C4-2B (cell line): ENCODE data around the gene OR1L8.

Experiments
- ZFX ChIP-seq: fragments of 450-650 bp; IDR thresholded peaks from 2 replicates; pipeline ENCODE4 v1.6.1; 2017
- TF ChIP-seq, protein P1 (sequence below): fragments of 450-650 bp; conservative IDR thresholded peaks from 2 replicates; pipeline ENCODE4 v1.5.1; 2017; ENCODE audit warnings: mild to moderate bottlenecking

DNA sequence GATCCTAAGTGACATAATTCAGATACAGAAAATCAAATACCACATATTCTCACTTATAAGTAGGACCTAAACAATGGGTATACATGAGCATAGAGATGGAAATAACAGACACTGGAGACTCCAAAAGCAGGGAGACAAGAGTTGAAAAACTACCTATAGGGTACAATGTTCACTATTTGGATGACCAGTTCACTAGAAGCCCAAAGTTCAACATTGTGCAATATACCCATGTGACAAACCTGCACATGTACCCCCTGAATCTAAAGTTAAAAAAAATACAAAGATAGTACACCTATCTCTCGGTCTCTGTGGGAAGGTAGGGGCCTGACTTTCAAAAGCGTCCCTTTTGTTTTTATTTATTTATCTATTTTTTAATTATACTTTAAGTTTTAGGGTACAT is 44.4 kb downstream of the OR1L8 start:
- TF ChIP-seq, protein P1, sequence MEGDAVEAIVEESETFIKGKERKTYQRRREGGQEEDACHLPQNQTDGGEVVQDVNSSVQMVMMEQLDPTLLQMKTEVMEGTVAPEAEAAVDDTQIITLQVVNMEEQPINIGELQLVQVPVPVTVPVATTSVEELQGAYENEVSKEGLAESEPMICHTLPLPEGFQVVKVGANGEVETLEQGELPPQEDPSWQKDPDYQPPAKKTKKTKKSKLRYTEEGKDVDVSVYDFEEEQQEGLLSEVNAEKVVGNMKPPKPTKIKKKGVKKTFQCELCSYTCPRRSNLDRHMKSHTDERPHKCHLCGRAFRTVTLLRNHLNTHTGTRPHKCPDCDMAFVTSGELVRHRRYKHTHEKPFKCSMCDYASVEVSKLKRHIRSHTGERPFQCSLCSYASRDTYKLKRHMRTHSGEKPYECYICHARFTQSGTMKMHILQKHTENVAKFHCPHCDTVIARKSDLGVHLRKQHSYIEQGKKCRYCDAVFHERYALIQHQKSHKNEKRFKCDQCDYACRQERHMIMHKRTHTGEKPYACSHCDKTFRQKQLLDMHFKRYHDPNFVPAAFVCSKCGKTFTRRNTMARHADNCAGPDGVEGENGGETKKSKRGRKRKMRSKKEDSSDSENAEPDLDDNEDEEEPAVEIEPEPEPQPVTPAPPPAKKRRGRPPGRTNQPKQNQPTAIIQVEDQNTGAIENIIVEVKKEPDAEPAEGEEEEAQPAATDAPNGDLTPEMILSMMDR, result no peak
- no peak for TF ChIP-seq ZFX
